ENCODE data around the gene CFAP46.

DNA sequence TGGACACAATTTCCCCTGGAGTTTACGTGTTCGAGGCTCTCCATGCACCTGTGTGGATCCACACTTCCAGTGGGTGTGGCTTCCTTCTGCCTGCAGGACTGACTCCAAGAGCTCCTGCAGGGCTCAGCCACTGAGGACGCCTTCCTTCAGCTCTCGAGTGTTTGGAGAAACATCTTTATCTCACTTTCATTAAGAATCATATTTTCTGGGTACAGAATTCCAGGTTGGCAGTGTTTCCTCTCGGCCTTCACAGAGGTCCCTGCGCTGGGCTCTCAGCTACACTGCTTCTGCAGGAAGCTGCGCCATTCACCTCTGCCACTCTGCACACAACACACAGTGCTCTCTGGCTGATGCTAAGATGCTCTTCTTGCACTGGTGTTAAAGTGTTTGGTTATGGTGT, 86.5 kb downstream of the CFAP46 start:
- TF ChIP-seq GATA3 (IDR thresholded peaks at IDR 0.05; ENCODE audit: low read depth, low read length) (no peak), GATA2 (IDR thresholded peaks at IDR 0.05; ENCODE audit: low read depth, low read length) (no peak)

All from SH-SY5Y (cell line).